ENCODE results near the gene LACRT.

LACRT gene

GRCh38 chr12:54588890-54589267 is 45.8 kb downstream of the LACRT start:
- TF ChIP-seq, protein P1, sequence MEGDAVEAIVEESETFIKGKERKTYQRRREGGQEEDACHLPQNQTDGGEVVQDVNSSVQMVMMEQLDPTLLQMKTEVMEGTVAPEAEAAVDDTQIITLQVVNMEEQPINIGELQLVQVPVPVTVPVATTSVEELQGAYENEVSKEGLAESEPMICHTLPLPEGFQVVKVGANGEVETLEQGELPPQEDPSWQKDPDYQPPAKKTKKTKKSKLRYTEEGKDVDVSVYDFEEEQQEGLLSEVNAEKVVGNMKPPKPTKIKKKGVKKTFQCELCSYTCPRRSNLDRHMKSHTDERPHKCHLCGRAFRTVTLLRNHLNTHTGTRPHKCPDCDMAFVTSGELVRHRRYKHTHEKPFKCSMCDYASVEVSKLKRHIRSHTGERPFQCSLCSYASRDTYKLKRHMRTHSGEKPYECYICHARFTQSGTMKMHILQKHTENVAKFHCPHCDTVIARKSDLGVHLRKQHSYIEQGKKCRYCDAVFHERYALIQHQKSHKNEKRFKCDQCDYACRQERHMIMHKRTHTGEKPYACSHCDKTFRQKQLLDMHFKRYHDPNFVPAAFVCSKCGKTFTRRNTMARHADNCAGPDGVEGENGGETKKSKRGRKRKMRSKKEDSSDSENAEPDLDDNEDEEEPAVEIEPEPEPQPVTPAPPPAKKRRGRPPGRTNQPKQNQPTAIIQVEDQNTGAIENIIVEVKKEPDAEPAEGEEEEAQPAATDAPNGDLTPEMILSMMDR (conservative IDR thresholded peaks at IDR 0.05), result no peak
- H3K27ac ChIP-seq, result no peak overlapping the region

DNA sequence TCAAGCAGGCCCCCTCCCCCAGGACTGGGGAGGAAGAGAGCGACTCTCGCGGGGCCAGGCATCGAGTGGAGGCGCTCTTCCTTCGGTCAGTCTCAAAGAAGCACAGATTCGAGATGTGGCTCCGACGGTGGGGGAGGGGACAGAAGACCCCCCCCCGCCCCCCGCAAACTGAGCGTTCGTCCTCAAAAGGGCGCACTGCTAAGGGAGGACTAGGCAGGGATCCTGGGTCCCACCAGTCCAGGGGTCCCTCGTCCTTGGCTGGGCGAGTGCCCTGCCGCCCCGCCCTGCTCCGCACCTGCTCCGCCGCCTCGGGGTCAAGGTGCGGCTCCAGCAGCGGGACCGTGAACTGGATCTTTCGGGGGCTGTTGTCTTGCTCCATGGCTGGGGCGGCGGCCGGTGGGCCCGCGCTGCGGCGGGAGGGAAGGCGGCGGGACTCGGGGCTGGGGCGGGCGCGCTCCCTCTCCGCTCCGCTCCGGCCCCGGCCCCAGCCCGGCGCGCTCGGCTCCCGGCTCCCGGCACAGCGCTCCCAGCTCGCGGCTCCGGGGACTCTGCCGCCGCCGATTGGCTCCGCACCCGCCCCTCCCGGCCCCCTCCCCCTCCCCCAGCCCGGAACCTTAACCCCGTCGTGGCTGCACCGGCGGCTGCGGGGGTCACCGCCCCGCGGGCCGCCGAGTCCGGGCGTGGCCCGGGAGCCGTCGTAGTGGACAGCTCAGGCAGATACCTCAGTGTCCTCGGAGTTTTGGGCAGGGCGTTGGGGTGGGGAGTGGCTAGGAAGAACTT is 46.4 kb downstream of the LACRT start, which contains the start of gene PPP1R1A:
Gene PPP1R1A, minus strand, starts transcription at position 550 of the 780 bp plus-strand sequence. Its CDS starts 171 bp downstream, at position 379.
- H3K27ac ChIP-seq, result peak within 1 kb of the TSS; percentile 36; the same call in 1 of the 2 replicates
- TF ChIP-seq, protein P1 (conservative IDR thresholded peaks at IDR 0.05), result no peak

DNA sequence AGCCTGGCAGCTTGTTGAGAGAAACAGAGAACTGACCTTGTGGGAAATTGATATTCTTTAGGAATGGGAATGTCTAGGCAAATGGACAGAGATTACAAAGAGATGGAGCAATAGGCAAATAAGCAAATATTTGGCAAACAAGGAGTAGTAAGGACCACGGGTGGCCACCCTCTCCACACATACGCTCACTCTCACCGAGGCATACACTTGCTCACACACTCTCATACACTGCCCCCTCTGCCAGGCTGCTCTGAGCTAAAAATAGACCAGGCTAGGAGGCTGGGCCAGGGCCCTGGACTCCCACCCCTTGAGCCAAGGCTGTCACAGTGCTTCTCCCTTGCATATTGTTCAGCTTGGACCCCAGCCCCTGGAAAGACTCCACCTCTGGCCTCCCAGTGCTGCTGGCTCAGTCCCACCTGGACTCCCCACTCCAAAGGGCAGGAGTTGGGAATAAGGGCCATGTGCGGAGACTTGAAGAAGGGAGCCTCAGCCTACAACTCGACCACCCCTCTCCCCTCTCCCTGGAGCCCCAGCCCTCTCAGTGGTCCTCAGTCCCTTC is 47.3 kb downstream of the LACRT start:
- TF ChIP-seq, protein P1 (conservative IDR thresholded peaks at IDR 0.05), result no peak
- no peak overlapping the region for H3K27ac ChIP-seq

DNA sequence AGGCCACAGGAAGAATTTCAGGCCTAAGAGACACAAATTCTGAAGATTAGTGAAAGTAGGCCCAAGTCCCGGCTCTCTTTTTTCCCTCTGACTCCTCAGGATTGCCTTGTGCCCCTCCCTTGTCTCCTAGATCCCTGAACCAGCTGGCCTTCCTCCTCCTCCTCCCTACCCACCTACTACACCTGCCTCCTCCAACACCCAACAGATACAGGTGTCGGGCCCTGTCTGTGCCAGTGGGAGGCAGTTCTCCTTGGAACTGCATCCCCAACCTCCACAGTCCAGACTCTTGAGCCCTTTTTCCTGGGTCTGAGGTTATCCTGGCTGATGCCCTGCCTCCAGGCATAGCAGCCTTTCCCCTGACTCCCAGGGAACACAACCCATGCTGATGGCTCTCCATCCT is 48.1 kb downstream of the LACRT start:
- H3K27ac ChIP-seq, result no peak overlapping the region
- TF ChIP-seq, protein P1 (conservative IDR thresholded peaks at IDR 0.05), result no peak

DNA sequence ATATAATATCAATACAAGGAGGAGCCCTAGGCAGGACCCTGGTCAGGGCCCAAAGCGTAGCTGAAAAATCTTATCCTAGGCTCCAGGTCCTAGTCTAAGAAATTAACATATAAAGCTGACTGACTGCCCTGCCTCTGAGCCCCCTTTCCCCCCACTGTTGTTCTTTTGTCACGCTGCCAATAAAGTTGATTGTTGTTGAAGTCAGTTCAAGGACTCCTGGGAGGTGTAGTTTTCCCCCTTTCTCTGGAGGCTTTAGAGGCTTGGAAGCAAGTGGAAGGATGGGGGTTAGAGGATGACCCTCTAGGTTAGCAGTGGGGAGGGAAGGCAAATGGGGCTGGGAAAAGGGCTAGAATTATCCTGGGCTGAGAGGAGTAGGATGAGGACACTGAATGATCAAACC is 49.5 kb downstream of the LACRT start:
- H3K27ac ChIP-seq, result no peak overlapping the region
- TF ChIP-seq, protein P1 (conservative IDR thresholded peaks at IDR 0.05), result no peak

DNA sequence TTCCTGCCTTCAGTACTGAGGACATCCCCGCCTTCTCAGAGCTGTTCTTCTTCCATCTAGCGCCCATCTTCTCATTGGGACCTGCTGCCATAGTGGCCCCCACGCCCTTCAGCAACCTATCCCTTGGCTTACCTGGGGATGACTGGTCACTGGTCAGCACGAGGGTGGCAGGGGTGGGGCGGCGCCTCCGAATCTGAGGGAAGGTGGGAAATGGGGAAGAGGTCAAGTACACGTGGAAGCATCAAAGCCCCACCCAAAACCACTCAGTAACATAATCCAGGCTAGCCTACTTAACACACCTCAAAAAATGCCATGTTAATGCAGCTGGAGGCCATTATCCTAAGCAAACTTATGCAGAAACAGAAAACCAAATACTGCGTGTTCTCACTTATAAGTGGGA is 50.6 kb downstream of the LACRT start:
- TF ChIP-seq, protein P1 (conservative IDR thresholded peaks at IDR 0.05), result no peak
- no peak overlapping the region for H3K27ac ChIP-seq

GRCh38 chr12:54583726-54584125 is 51.0 kb downstream of the LACRT start:
- H3K27ac ChIP-seq, result no peak overlapping the region
- TF ChIP-seq, protein P1 (conservative IDR thresholded peaks at IDR 0.05), result no peak
